ENCODE measurements around the gene MRPL32. TPM values are rescaled to one million over a fixed set of nuclear protein-coding genes. Genes with fewer than 3 reads are reported as not detected.

MRPL32 gene
- total RNA-seq = 84.1 and 112 TPM in 2 replicates

GRCh38 chr7:42931834-42932651 is at the start of gene MRPL32, which contains the start of gene PSMA2:
Gene MRPL32 (plus strand): TSS chr7:42932376. CDS start chr7:42932387, 11 bp downstream.
Gene PSMA2 (minus strand): TSS chr7:42932174. CDS start chr7:42932158, 16 bp downstream.

DNA sequence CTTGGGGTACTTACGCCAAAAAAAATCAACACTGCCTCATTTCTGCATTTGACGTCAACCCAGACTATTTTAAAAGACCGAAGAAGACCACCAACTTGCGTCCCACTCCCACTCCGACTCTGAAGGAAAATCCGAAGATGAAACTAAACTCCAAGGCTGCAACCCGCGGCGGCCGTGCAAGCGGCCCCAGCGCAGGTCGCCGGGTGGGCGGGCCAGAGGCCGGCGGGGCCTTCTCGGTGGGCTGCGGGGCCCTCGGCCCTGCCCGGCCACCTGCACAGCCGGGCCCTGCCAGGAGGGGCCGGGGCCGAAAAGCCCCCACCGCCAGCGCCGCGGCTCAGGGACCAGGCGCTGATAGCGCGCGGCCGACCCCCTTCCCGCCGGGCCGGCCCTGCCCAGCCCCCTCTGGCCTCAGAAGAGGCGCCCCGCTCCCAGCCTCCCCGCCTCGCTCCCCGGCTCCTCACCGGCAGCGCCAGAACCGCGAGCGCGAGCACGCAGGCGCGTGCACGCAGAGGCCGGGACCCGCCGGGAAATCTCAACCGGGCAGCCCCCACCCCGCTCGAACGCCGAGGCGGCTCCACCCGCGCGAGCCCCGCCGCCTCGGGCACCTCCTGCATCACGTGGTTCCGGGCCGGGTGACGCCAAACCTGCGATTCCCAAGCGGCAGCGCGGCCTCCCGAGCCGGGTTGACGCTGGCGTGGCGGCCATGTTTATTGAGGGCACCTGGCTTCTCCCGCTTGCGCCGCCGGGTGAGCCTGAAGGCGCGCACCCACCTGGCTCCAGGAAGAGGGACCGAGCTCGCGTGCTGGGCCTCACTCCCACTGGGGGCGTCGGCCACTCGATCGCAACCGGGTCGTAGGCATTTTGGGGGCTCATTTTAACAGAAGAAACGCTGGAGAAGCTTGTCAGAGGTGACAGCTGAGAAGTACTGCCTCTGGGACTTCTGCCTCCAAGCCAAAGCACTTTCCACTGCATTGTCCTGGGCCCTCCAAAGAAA is 20.4 kb upstream of the MRPL32 start, which contains the start of gene C7orf25:
Gene C7orf25, minus strand, starts transcription at position 617 of the 994 bp plus-strand sequence. CDS start 1,170 bp downstream, outside the sequence.

Other genes starting within 250 kb of the MRPL32 start
- gene C7orf25, start 20.3 kb upstream of the MRPL32 start, total RNA-seq = 7.1 and 9.4 TPM in 2 replicates
- gene PSMA2, start 202 bp upstream of the MRPL32 start, total RNA-seq = 201 and 262 TPM in 2 replicates
- not detected in 2 replicates for gene HECW1, start 180.3 kb downstream of the MRPL32 start, total RNA-seq